GM19328 (cell line): ENCODE results near the gene NFIC.
"Not testable (repeated sequence)": the region's sequence is repeated elsewhere in the genome, so short reads cannot be mapped to it uniquely, and the experiment has no call there.

Experiments
- ATAC-seq: cut with Tn5 transposase; IDR thresholded peaks from one replicate; pipeline ENCODE4 v1.9.1; 2021; ENCODE audit warnings: mild to moderate bottlenecking, moderate library complexity; ENCODE audit not compliant: unreplicated experiment

NFIC gene

GRCh38 chr19:3396881-3397265 is 30.5 kb downstream of the NFIC start:
- ATAC-seq: no peak

GRCh38 chr19:3397266-3398022 is 31.1 kb downstream of the NFIC start:
- ATAC-seq: no peak

- ATAC-seq: no peak
These were observed 31.9 kb downstream of the NFIC start for GRCh38 chr19:3398114-3398899.

- ATAC-seq: no peak
These were observed 32.5 kb downstream of the NFIC start for GRCh38 chr19:3398900-3399278.

GRCh38 chr19:3399311-3399710 is 32.9 kb downstream of the NFIC start:
- not testable (repeated sequence) for ATAC-seq

GRCh38 chr19:3401004-3401768 is 34.8 kb downstream of the NFIC start:
- no peak for ATAC-seq

- ATAC-seq: no peak
These were observed 36.5 kb downstream of the NFIC start for GRCh38 chr19:3402631-3403443.

GRCh38 chr19:3403489-3404323 is 37.3 kb downstream of the NFIC start:
- no peak for ATAC-seq

- no peak for ATAC-seq
These were observed 38.2 kb downstream of the NFIC start for GRCh38 chr19:3404324-3405260.

- no peak for ATAC-seq
These were observed 38.9 kb downstream of the NFIC start for GRCh38 chr19:3405261-3405653.

- ATAC-seq: no peak
These were observed 40.3 kb downstream of the NFIC start for GRCh38 chr19:3406571-3407111.

GRCh38 chr19:3407556-3408516 is 41.5 kb downstream of the NFIC start:
- ATAC-seq: no peak

- ATAC-seq: no peak
These were observed 42.6 kb downstream of the NFIC start for GRCh38 chr19:3408996-3409345.

GRCh38 chr19:3409346-3410064 is 43.1 kb downstream of the NFIC start:
- no peak for ATAC-seq

GRCh38 chr19:3411636-3412035 is 45.3 kb downstream of the NFIC start:
- no peak for ATAC-seq

- no peak for ATAC-seq
These were observed 45.7 kb downstream of the NFIC start for GRCh38 chr19:3412066-3412465.

GRCh38 chr19:3413796-3414327 is 47.5 kb downstream of the NFIC start:
- ATAC-seq: no peak
